Uterine smooth muscle cell (primary cell): Measurements from ENCODE around the gene HYAL2. TPM values are rescaled to one million over a fixed set of nuclear protein-coding genes. Genes with fewer than 3 reads are reported as not detected.

ENCODE experiments used
- total RNA-seq: library from RNA; depleted of rRNA; stranded (reverse); fragments of >200 nt; gene quantifications from 2 replicates; pipeline ENCODE4 v1.2.3, GENCODE V29; 2014

The HYAL2 gene
- total RNA-seq, 1 donor from 2014 or later: 65.6 TPM

Other genes with a start within 250 kb of the HYAL2 start
- gene RBM5, start 233.8 kb downstream of the HYAL2 start, total RNA-seq: 128 and 164 TPM in 2 replicates
- 0.25 and 0.55 TPM in 2 replicates for gene SEMA3F, start 167.4 kb downstream of the HYAL2 start, total RNA-seq
- gene GNAT1, start 131.1 kb downstream of the HYAL2 start, total RNA-seq: not detected in 2 replicates
- not detected in 2 replicates for gene SLC38A3, start 117.5 kb downstream of the HYAL2 start, total RNA-seq
- 226 and 259 TPM in 2 replicates for gene GNAI2, start 86.5 kb downstream of the HYAL2 start, total RNA-seq
- 6.8 and 29.5 TPM in 2 replicates for gene SEMA3B, start 53.6 kb downstream of the HYAL2 start, total RNA-seq
- gene LSMEM2, start 43.7 kb downstream of the HYAL2 start, total RNA-seq: not detected in 2 replicates
- 69.5 and 109 TPM in 2 replicates for gene IFRD2, start 30.3 kb downstream of the HYAL2 start, total RNA-seq
- 3.0 and 3.2 TPM in 2 replicates for gene HYAL3, start 23.3 kb downstream of the HYAL2 start, total RNA-seq
- gene NAA80, start 23.3 kb downstream of the HYAL2 start, total RNA-seq: 3.4 and 4.6 TPM in 2 replicates
- gene HYAL1, start 19.2 kb downstream of the HYAL2 start, total RNA-seq: 0.50 and 0.66 TPM in 2 replicates
- 17.0 and 17.6 TPM in 2 replicates for gene TUSC2, start 5.5 kb upstream of the HYAL2 start, total RNA-seq
- 36.9 and 42.8 TPM in 2 replicates for gene RASSF1, start 18.1 kb upstream of the HYAL2 start, total RNA-seq
- 1.2 and 2.3 TPM in 2 replicates for gene ZMYND10, start 23.0 kb upstream of the HYAL2 start, total RNA-seq
- 23.8 and 27.6 TPM in 2 replicates for gene NPRL2, start 28.0 kb upstream of the HYAL2 start, total RNA-seq
- gene CYB561D2, start 28.1 kb upstream of the HYAL2 start, total RNA-seq: 31.2 and 39.6 TPM in 2 replicates
- gene TMEM115, start 36.8 kb upstream of the HYAL2 start, total RNA-seq: 38.7 and 44.0 TPM in 2 replicates
- gene CACNA2D2, start 180.9 kb upstream of the HYAL2 start, total RNA-seq: under 0.01 TPM in 2 replicates
- gene C3orf18, start 245.0 kb upstream of the HYAL2 start, total RNA-seq: 12.9 and 20.2 TPM in 2 replicates
- gene HEMK1, start 246.8 kb upstream of the HYAL2 start, total RNA-seq: 24.0 and 30.0 TPM in 2 replicates